ENCODE data around the gene PLCXD3. TPM values are rescaled to one million over a fixed set of nuclear protein-coding genes. Genes with fewer than 3 reads are reported as not detected.

PLCXD3 gene
- total RNA-seq, 1 experiment from 2014 or later: 0.04 TPM

- no peak for ATAC-seq
- H3K27me3 Mint-ChIP-seq (ENCODE audit: low read depth): no peaks in the 10 kb centered on the region; the same call in 1 of the 2 replicates
- H3K27ac Mint-ChIP-seq: no peak overlapping the region
- peaks cover 21% of the 10 kb centered on the region for H3K9me3 Mint-ChIP-seq
- H3K4me1 Mint-ChIP-seq: no peaks in the 10 kb centered on the region
- TF ChIP-seq NFE2L1 (CRISPR knock-in tag; IDR thresholded peaks at IDR 0.05) (no peak), SP1 (CRISPR knock-in tag; conservative IDR thresholded peaks at IDR 0.05) (no peak), CREM (CRISPR knock-in tag; IDR thresholded peaks at IDR 0.05) (no peak), FOXP1 (CRISPR knock-in tag; IDR thresholded peaks at IDR 0.05; ENCODE audit: borderline replicate concordance) (no peak), MXD4 (CRISPR knock-in tag; IDR thresholded peaks at IDR 0.05; ENCODE audit: borderline replicate concordance) (no peak), SMAD4 (CRISPR knock-in tag; IDR thresholded peaks at IDR 0.05) (no peak), ATF2 (CRISPR knock-in tag; IDR thresholded peaks at IDR 0.05; ENCODE audit: borderline replicate concordance, low read depth) (no peak), GTF2I (CRISPR knock-in tag; conservative IDR thresholded peaks at IDR 0.05) (no peak), E2F1 (CRISPR knock-in tag; IDR thresholded peaks at IDR 0.05) (no peak), ZNF263 (CRISPR knock-in tag; IDR thresholded peaks at IDR 0.05; ENCODE audit: low read depth) (no peak), KAT7 (CRISPR knock-in tag; IDR thresholded peaks at IDR 0.05; ENCODE audit: borderline replicate concordance) (no peak), RELA (CRISPR knock-in tag; IDR thresholded peaks at IDR 0.05; ENCODE audit: borderline replicate concordance) (no peak), ZNF232 (CRISPR knock-in tag; IDR thresholded peaks at IDR 0.05) (no peak), E2F5 (CRISPR knock-in tag; IDR thresholded peaks at IDR 0.05) (no peak), ZNF423 (CRISPR knock-in tag; IDR thresholded peaks at IDR 0.05) (no peak), ELF4 (CRISPR knock-in tag; IDR thresholded peaks at IDR 0.05; ENCODE audit: low read depth) (no peak)
- TF ChIP-seq, protein P1, sequence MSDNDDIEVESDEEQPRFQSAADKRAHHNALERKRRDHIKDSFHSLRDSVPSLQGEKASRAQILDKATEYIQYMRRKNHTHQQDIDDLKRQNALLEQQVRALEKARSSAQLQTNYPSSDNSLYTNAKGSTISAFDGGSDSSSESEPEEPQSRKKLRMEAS (CRISPR knock-in tag; IDR thresholded peaks at IDR 0.05): no peak
- TF ChIP-seq, protein P2, sequence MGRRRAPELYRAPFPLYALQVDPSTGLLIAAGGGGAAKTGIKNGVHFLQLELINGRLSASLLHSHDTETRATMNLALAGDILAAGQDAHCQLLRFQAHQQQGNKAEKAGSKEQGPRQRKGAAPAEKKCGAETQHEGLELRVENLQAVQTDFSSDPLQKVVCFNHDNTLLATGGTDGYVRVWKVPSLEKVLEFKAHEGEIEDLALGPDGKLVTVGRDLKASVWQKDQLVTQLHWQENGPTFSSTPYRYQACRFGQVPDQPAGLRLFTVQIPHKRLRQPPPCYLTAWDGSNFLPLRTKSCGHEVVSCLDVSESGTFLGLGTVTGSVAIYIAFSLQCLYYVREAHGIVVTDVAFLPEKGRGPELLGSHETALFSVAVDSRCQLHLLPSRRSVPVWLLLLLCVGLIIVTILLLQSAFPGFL (CRISPR knock-in tag; IDR thresholded peaks at IDR 0.05; ENCODE audit: borderline replicate concordance): no peak
- TF ChIP-seq, protein P3, sequence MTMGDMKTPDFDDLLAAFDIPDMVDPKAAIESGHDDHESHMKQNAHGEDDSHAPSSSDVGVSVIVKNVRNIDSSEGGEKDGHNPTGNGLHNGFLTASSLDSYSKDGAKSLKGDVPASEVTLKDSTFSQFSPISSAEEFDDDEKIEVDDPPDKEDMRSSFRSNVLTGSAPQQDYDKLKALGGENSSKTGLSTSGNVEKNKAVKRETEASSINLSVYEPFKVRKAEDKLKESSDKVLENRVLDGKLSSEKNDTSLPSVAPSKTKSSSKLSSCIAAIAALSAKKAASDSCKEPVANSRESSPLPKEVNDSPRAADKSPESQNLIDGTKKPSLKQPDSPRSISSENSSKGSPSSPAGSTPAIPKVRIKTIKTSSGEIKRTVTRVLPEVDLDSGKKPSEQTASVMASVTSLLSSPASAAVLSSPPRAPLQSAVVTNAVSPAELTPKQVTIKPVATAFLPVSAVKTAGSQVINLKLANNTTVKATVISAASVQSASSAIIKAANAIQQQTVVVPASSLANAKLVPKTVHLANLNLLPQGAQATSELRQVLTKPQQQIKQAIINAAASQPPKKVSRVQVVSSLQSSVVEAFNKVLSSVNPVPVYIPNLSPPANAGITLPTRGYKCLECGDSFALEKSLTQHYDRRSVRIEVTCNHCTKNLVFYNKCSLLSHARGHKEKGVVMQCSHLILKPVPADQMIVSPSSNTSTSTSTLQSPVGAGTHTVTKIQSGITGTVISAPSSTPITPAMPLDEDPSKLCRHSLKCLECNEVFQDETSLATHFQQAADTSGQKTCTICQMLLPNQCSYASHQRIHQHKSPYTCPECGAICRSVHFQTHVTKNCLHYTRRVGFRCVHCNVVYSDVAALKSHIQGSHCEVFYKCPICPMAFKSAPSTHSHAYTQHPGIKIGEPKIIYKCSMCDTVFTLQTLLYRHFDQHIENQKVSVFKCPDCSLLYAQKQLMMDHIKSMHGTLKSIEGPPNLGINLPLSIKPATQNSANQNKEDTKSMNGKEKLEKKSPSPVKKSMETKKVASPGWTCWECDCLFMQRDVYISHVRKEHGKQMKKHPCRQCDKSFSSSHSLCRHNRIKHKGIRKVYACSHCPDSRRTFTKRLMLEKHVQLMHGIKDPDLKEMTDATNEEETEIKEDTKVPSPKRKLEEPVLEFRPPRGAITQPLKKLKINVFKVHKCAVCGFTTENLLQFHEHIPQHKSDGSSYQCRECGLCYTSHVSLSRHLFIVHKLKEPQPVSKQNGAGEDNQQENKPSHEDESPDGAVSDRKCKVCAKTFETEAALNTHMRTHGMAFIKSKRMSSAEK (CRISPR knock-in tag; IDR thresholded peaks at IDR 0.05; ENCODE audit: borderline replicate concordance): no peak
- TF ChIP-seq, protein P4, sequence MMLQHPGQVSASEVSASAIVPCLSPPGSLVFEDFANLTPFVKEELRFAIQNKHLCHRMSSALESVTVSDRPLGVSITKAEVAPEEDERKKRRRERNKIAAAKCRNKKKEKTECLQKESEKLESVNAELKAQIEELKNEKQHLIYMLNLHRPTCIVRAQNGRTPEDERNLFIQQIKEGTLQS (CRISPR knock-in tag; conservative IDR thresholded peaks at IDR 0.05): no peak
- H3K4me3 Mint-ChIP-seq: no peak overlapping the region
- CTCF ChIA-PET: no interaction called here
- POLR2A ChIA-PET: no interaction called here
- peaks cover 12% of the 10 kb centered on the region for H3K36me3 Mint-ChIP-seq
- no peak for DNase-seq (ENCODE audit: low spot score)
Observed at GRCh38 chr5:41402845-41403244, 107.6 kb downstream of the PLCXD3 start.

Data from WTC11 (cell line).